Right atrium auricular region (tissue), 2 donors: ENCODE measurements around the gene SLC22A23. TPM values are rescaled to one million over a fixed set of nuclear protein-coding genes. Genes with fewer than 3 reads are reported as not detected.

ENCODE experiments used
- DNase-seq: peaks from one replicate; pipeline ENCODE4 v3.0.0-alpha.2; 2019; ENCODE audit warnings: low spot score
- H3K27ac ChIP-seq, 2 donors: fragments of 200-600 bp; sonication (generic); 1 replicate in 1 of 2; 2 replicates in 1 of 2; pipeline ENCODE4 v1.5.1; 2016 to 2019
- H3K27me3 ChIP-seq, 2 donors: fragments of 200-600 bp; sonication (generic); one replicate each; pipeline versions ENCODE4 v1.5.1 to v1.6.0; 2017 to 2019
- H3K36me3 ChIP-seq: fragments of 200-600 bp; sonication (generic); one replicate; pipeline ENCODE4 v1.5.1; 2016
- H3K4me1 ChIP-seq, 2 donors: fragments of 200-600 bp; sonication (generic); one replicate each; pipeline versions ENCODE4 v1.5.1 to v1.6.0; 2017 to 2019
- H3K4me3 ChIP-seq, 2 donors: fragments of 200-600 bp; sonication (generic); 1 replicate in 1 of 2; 2 replicates in 1 of 2; pipeline ENCODE4 v1.5.1; 2017 to 2019; ENCODE audit warnings: mild to moderate bottlenecking in 1 of 2, moderate library complexity in 1 of 2
- H3K9me3 ChIP-seq, 2 donors: fragments of 200-600 bp; sonication (generic); one replicate each; pipeline ENCODE4 v1.5.1; 2019
- CTCF ChIP-seq, 2 donors: fragments of 200-600 bp; sonication (generic); IDR thresholded peaks; one replicate each; pipeline ENCODE4 v1.5.1; 2019; ENCODE audit warnings: antibody characterized with exemption in 2 of 2
- total RNA-seq, 2 donors: library from RNA; depleted of rRNA; stranded (reverse); fragments of >200 nt; gene quantifications; one replicate each; pipeline ENCODE4 v1.1.0, GENCODE V29; 2016

Gene SLC22A23
- total RNA-seq, 2 donors from 2014 or later = 2.9 to 7.2 TPM

GRCh38 chr6:3398165-3398562 is 58.7 kb downstream of the SLC22A23 start:
- Histone ChIP-seq H3K27ac (no peak overlapping the region), H3K4me1 (no peaks in the 10 kb centered on the region), H3K27me3 (no peaks in the 10 kb centered on the region), H3K36me3 (no peaks in the 10 kb centered on the region), H3K4me3 (no peak overlapping the region), H3K9me3 (no peaks in the 10 kb centered on the region)
- TF ChIP-seq CTCF (IDR thresholded peaks at IDR 0.05) = no peak
- no peak for DNase-seq

- Histone ChIP-seq H3K27ac (no peak overlapping the region), H3K9me3 (no peaks in the 10 kb centered on the region), H3K36me3 (no peaks in the 10 kb centered on the region), H3K4me1 (no peaks in the 10 kb centered on the region), H3K27me3 (no peaks in the 10 kb centered on the region), H3K4me3 (no peak overlapping the region)
- TF ChIP-seq CTCF (IDR thresholded peaks at IDR 0.05) = no peak
- DNase-seq = no peak
Measured at GRCh38 chr6:3397229-3398164, 59.4 kb downstream of the SLC22A23 start.

- Histone ChIP-seq H3K9me3 (no peaks in the 10 kb centered on the region), H3K4me3 (no peak overlapping the region), H3K27ac (no peak overlapping the region), H3K27me3 (no peaks in the 10 kb centered on the region), H3K4me1 (no peaks in the 10 kb centered on the region), H3K36me3 (no peaks in the 10 kb centered on the region)
- no peak for DNase-seq
- TF ChIP-seq CTCF (IDR thresholded peaks at IDR 0.05) = no peak
Measured at GRCh38 chr6:3396503-3397180, 60.2 kb downstream of the SLC22A23 start.

- no peak for TF ChIP-seq CTCF (IDR thresholded peaks at IDR 0.05)
- Histone ChIP-seq H3K27ac (no peak overlapping the region), H3K4me3 (no peak overlapping the region), H3K36me3 (no peaks in the 10 kb centered on the region), H3K27me3 (no peaks in the 10 kb centered on the region), H3K9me3 (no peaks in the 10 kb centered on the region), H3K4me1 (peaks cover 0 to 5% of the 10 kb centered on the region in 2 donors)
- no peak for DNase-seq
Measured at GRCh38 chr6:3394671-3395070, 62.2 kb downstream of the SLC22A23 start.

- no peak for TF ChIP-seq CTCF (IDR thresholded peaks at IDR 0.05)
- Histone ChIP-seq H3K4me1 (peaks cover 0 to 5% of the 10 kb centered on the region in 2 donors), H3K27ac (no peak overlapping the region), H3K4me3 (no peak overlapping the region), H3K9me3 (no peaks in the 10 kb centered on the region), H3K27me3 (no peaks in the 10 kb centered on the region), H3K36me3 (no peaks in the 10 kb centered on the region)
- DNase-seq = no peak
Measured at GRCh38 chr6:3393836-3394202, 63.0 kb downstream of the SLC22A23 start.
